Osteoblast (primary cell): ENCODE measurements around the gene NOL4L. TPM values are rescaled to one million over a fixed set of nuclear protein-coding genes. Genes with fewer than 3 reads are reported as not detected.

Experiments used
- DNase-seq: peaks from one replicate; pipeline ENCODE4 v3.0.0; 2011; ENCODE audit warnings: low spot score, mixed read lengths; ENCODE audit not compliant: insufficient read length; ENCODE audit errors: missing footprints
- H2AFZ ChIP-seq: 2 replicates; pipeline ENCODE4 v1.6.0; 2011; ENCODE audit warnings: mild to moderate bottlenecking, low read length
- H3K27ac ChIP-seq: 2 replicates; pipeline ENCODE4 v1.5.1; 2011; ENCODE audit warnings: mild to moderate bottlenecking, low read depth, low read length, moderate library complexity
- H3K27me3 ChIP-seq: 2 replicates; pipeline ENCODE4 v1.6.0; 2012; ENCODE audit warnings: mild to moderate bottlenecking, control low read depth, inconsistent platforms, low read length, moderate library complexity; ENCODE audit not compliant: insufficient read depth
- H3K36me3 ChIP-seq: 2 replicates; pipeline ENCODE4 v1.5.1; 2011; ENCODE audit warnings: mild to moderate bottlenecking, low read length, control low read depth, moderate library complexity; ENCODE audit not compliant: insufficient read depth
- H3K4me1 ChIP-seq: 2 replicates; pipeline ENCODE4 v1.5.1; 2011; ENCODE audit warnings: mild to moderate bottlenecking, low read length, control low read depth, moderate library complexity; ENCODE audit not compliant: insufficient read depth
- H3K4me2 ChIP-seq: 2 replicates; pipeline ENCODE4 v1.6.0; 2011; ENCODE audit warnings: mild to moderate bottlenecking, low read length; ENCODE audit not compliant: insufficient read depth
- H3K4me3 ChIP-seq: fragments of 200-600 bp; sonication (generic); 3 replicates; pipeline ENCODE4 v1.5.1; 2012; ENCODE audit warnings: mild to moderate bottlenecking, low read length, inconsistent platforms; ENCODE audit not compliant: insufficient read depth
- H3K79me2 ChIP-seq: 2 replicates; pipeline ENCODE4 v1.6.0; 2012; ENCODE audit warnings: mild to moderate bottlenecking, low read length, control low read depth, inconsistent platforms; ENCODE audit not compliant: insufficient read depth
- H3K9me3 ChIP-seq: 2 replicates; pipeline ENCODE4 v1.5.1; 2011; ENCODE audit warnings: low read depth, low read length, control low read depth
- H4K20me1 ChIP-seq: 2 replicates; pipeline ENCODE4 v1.6.0; 2012; ENCODE audit warnings: mild to moderate bottlenecking, low read length, control low read depth; ENCODE audit not compliant: insufficient read depth
- total RNA-seq: library from RNA; depleted of rRNA; stranded (reverse); fragments of >200 nt; gene quantifications from 2 replicates; pipeline ENCODE4 v1.2.3, GENCODE V29; 2012
- TF ChIP-seq, protein P1 (sequence below): IDR thresholded peaks from 2 replicates; pipeline ENCODE4 v1.5.1; 2011; ENCODE audit warnings: mild to moderate bottlenecking, low read depth, low read length, moderate library complexity; ENCODE audit errors: extremely low read depth

The NOL4L gene
- total RNA-seq, 1 donor = 6.2 TPM

DNA sequence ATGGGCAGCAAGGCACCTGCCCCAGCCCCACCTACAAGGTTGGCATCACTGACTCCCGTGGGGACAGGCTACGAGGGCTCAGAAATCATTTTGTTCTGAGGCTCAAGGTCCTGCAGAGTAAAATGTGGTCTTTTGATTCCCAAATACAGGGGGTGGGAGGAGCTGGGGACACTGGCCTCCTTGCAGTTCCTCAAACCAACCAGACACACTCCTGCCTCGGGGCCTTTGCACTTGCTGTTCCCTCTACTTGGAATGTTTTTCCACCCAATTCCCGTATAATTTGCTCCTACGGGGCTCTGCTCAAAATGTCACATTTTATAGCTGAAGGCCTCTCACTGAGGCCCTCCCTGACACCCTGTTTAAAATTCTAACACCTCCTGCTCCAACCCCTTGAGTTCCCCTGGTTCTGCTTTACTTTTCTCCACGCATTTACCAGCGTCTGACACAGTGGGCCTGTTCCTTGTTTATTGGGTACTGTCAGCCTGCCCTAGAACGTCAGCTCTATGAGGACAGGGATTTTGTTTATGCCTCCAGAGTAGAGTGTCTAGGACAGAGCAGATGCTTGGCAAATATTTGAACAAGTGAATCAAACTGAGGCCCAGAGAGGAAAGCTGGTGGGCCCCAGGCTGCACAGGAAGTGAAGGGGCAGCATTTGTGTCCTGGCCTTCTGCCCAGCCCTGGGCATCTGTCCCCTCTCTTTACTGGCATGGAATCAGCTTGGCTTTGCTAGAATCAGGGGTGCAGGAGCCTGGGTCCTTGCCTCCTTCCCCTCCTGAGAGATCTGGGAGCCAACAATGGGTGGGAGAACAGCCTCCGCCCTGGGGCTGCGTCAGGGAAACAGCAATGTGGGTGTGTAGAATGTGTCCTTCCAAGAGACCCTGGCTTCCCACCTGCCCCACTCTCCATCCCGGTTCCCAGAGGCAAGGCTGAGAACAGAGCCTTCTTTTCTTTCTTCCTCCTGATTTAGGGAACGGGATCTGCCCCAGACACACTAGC, 18.5 kb downstream of the NOL4L start:
- Histone ChIP-seq H3K9me3 (no peaks in the 10 kb centered on the region), H3K36me3 (no peaks in the 10 kb centered on the region), H3K27me3 (no peaks in the 10 kb centered on the region), H2AFZ (no peak overlapping the region), H3K27ac (no peak overlapping the region), H3K79me2 (no peaks in the 10 kb centered on the region), H3K4me3 (no peak overlapping the region), H4K20me1 (no peaks in the 10 kb centered on the region), H3K4me2 (no peak overlapping the region), H3K4me1 (no peaks in the 10 kb centered on the region)
- no peak for DNase-seq
- TF ChIP-seq, protein P1, sequence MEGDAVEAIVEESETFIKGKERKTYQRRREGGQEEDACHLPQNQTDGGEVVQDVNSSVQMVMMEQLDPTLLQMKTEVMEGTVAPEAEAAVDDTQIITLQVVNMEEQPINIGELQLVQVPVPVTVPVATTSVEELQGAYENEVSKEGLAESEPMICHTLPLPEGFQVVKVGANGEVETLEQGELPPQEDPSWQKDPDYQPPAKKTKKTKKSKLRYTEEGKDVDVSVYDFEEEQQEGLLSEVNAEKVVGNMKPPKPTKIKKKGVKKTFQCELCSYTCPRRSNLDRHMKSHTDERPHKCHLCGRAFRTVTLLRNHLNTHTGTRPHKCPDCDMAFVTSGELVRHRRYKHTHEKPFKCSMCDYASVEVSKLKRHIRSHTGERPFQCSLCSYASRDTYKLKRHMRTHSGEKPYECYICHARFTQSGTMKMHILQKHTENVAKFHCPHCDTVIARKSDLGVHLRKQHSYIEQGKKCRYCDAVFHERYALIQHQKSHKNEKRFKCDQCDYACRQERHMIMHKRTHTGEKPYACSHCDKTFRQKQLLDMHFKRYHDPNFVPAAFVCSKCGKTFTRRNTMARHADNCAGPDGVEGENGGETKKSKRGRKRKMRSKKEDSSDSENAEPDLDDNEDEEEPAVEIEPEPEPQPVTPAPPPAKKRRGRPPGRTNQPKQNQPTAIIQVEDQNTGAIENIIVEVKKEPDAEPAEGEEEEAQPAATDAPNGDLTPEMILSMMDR = no peak

GRCh38 chr20:32565735-32566032, 19.4 kb downstream of the NOL4L start:
- TF ChIP-seq, protein P1 = no peak

DNA sequence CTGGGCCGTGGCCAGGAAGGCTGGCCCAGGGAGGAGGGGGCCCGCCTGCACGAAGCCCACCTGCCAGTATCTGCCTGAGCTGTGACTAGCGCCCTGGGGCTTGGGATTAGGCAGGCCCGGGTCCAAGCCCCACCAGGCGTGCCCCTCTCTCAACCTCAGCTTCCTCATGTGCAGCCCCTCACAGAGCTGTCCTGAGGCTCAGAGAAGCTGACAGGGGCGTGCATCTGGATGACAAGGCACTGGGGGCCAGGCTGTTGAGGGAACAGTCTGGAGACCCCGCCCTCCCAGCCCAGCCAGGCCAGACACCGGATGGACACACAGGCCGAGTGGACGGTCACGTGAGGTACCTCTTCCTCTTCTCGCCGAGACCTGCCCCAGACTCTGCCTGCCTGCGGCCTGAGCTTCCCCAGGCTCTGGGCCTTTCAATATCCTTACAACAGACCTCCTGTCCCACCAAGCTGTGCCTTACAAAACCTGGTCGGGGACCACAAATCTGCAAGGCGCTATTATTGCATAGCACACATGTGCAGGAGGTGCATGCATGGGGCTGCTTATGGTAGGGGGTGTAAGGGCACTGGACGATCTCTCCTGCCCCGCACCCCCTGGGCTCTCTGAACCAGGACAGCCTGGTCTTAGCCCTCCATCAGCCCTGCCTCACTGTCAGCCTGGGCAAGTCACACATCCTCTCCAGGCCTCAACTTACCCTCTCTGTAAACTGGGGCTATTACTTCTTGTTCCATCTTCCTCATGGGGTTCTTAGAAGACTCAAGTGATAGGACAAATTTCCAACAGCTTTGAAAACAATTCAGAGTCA, 20.0 kb downstream of the NOL4L start:
- no peak overlapping the region for H3K27ac ChIP-seq
- no peaks in the 10 kb centered on the region for H4K20me1 ChIP-seq
- H2AFZ ChIP-seq = no peak overlapping the region
- H3K79me2 ChIP-seq = no peaks in the 10 kb centered on the region
- H3K4me2 ChIP-seq = no peak overlapping the region
- H3K36me3 ChIP-seq = no peaks in the 10 kb centered on the region
- no peak overlapping the region for H3K4me3 ChIP-seq
- no peaks in the 10 kb centered on the region for H3K27me3 ChIP-seq
- no peaks in the 10 kb centered on the region for H3K9me3 ChIP-seq
- H3K4me1 ChIP-seq = peaks cover under 1% of the 10 kb centered on the region
- no peak for DNase-seq
- TF ChIP-seq, protein P1 = no peak

More at GRCh38 chr20:32565735-32566032, 19.4 kb downstream of the NOL4L start:
- no peaks in the 10 kb centered on the region for H3K4me1 ChIP-seq
- no peak overlapping the region for H3K4me2 ChIP-seq
- H4K20me1 ChIP-seq = no peaks in the 10 kb centered on the region
- no peaks in the 10 kb centered on the region for H3K79me2 ChIP-seq
- no peak overlapping the region for H3K4me3 ChIP-seq
- no peaks in the 10 kb centered on the region for H3K9me3 ChIP-seq
- no peak overlapping the region for H2AFZ ChIP-seq
- no peak for DNase-seq
- no peaks in the 10 kb centered on the region for H3K36me3 ChIP-seq
- H3K27ac ChIP-seq = no peak overlapping the region
- no peaks in the 10 kb centered on the region for H3K27me3 ChIP-seq

- no peaks in the 10 kb centered on the region for H4K20me1 ChIP-seq
These were observed 20.7 kb downstream of the NOL4L start for GRCh38 chr20:32564440-32564839.

More at GRCh38 chr20:32564440-32564839, 20.7 kb downstream of the NOL4L start:
- Histone ChIP-seq H3K4me2 (no peak overlapping the region), H3K36me3 (no peaks in the 10 kb centered on the region), H3K4me1 (peaks cover 7% of the 10 kb centered on the region), H3K27me3 (no peaks in the 10 kb centered on the region), H3K4me3 (no peak overlapping the region), H3K9me3 (no peaks in the 10 kb centered on the region), H3K79me2 (no peaks in the 10 kb centered on the region), H2AFZ (no peak overlapping the region), H3K27ac (no peak overlapping the region)
- no peak for DNase-seq
- TF ChIP-seq, protein P1 = no peak
